CD4-positive, alpha-beta T cell (primary cell): Measurements from ENCODE around the gene KRT8. TPM values are rescaled to one million over a fixed set of nuclear protein-coding genes. Genes with fewer than 3 reads are reported as not detected.

ENCODE experiments used
- ATAC-seq: fragments of 200-7000 bp; cut with Tn5 transposase; one replicate; pipeline ENCODE4 v1.10.0; 2022; ENCODE audit warnings: mild to moderate bottlenecking; ENCODE audit not compliant: poor library complexity
- CTCF ChIA-PET: fragments of 350-600 bp; sonication (Branson Sonifier 250); formaldehyde crosslinking; loops from one replicate; lab custom pipeline; 2021; ENCODE audit warnings: antibody characterized with exemption, inconsistent platforms; lab: Charles Lee
- POLR2A ChIA-PET: fragments of 350-600 bp; sonication (Branson Sonifier 250); formaldehyde crosslinking; loops from one replicate; lab custom pipeline; 2021; ENCODE audit warnings: antibody characterized with exemption, inconsistent platforms; lab: Charles Lee
- DNase-seq, 14 experiments: peaks; one replicate each; pipeline ENCODE4 v3.0.0-alpha.2; 2013 to 2020; ENCODE audit warnings: mixed read lengths in 2 of 14
- H3K27ac ChIP-seq, 2 donors: one replicate each; pipeline versions ENCODE4 v1.5.1 to v1.7.0; 2013; ENCODE audit warnings: low read length in 2 of 2, low read depth in 1 of 2, mild to moderate bottlenecking in 1 of 2
- H3K27me3 ChIP-seq, 2 experiments: 1 replicate in 1 of 2; 2 replicates in 1 of 2; pipeline versions ENCODE4 v1.6.1 to v1.7.0; 2013; ENCODE audit warnings: low read length in 2 of 2, control low read depth in 1 of 2, mild to moderate bottlenecking in 1 of 2, moderate library complexity in 1 of 2; ENCODE audit not compliant: insufficient read depth in 2 of 2, control insufficient read depth in 1 of 2
- H3K36me3 ChIP-seq: one replicate; pipeline ENCODE4 v1.6.1; 2013; ENCODE audit warnings: low read length, control low read depth; ENCODE audit not compliant: insufficient read depth
- H3K4me1 ChIP-seq: one replicate; pipeline ENCODE4 v1.6.1; 2013; ENCODE audit warnings: low read length, control low read depth; ENCODE audit not compliant: insufficient read depth
- H3K4me3 ChIP-seq: one replicate; pipeline ENCODE4 v1.5.1; 2013; ENCODE audit warnings: mild to moderate bottlenecking, low read length, moderate library complexity
- H3K9me3 ChIP-seq, 2 experiments: 1 replicate in 1 of 2; 2 replicates in 1 of 2; pipeline versions ENCODE4 v1.6.1 to v1.7.0; 2013; ENCODE audit warnings: low read length in 2 of 2, mild to moderate bottlenecking in 2 of 2, control low read depth in 1 of 2, moderate library complexity in 1 of 2; ENCODE audit not compliant: control insufficient read depth in 1 of 2, insufficient read depth in 1 of 2
- H3K27ac Mint-ChIP-seq: one replicate; pipeline ENCODE4 v1.8.0; 2020; ENCODE audit warnings: mixed read lengths
- H3K27me3 Mint-ChIP-seq: one replicate; pipeline ENCODE4 v1.8.0; 2021; ENCODE audit warnings: mixed read lengths
- H3K36me3 Mint-ChIP-seq: one replicate; pipeline ENCODE4 v1.8.0; 2021; ENCODE audit warnings: low read depth, mixed read lengths
- H3K4me1 Mint-ChIP-seq: one replicate; pipeline ENCODE4 v1.8.0; 2021; ENCODE audit warnings: low read depth, mixed read lengths
- H3K4me3 Mint-ChIP-seq: one replicate; pipeline ENCODE4 v1.8.0; 2020; ENCODE audit warnings: mild to moderate bottlenecking, mixed read lengths
- H3K9me3 Mint-ChIP-seq: one replicate; pipeline ENCODE4 v1.8.0; 2020; ENCODE audit warnings: mixed read lengths
- intact Hi-C, 2 experiments: fragments of 100-400 bp; cut with DNase I in 1 of 2; cut with micrococcal nuclease in 1 of 2; formaldehyde crosslinking; loops; one replicate each; pipeline versions ENCODE4 v1.15.1 to v1.9.0; 2023 to 2025; cut with DNase I, micrococcal nuclease
- total RNA-seq, 174 experiments: library from RNA in 2 of 174; stranded (reverse) in 2 of 174; gene quantifications; one replicate each; pipeline ENCODE4 v1.2.3 and lab custom pipeline; 2021 to 2026
- TF ChIP-seq, protein P1 (sequence below): fragments of 200-600 bp; IDR thresholded peaks from one replicate; pipeline ENCODE4 v1.8.0; 2022; ENCODE audit warnings: antibody characterized with exemption, mild to moderate bottlenecking

Gene KRT8
- total RNA-seq, 2 experiments from 2014 or later, result 0.63 to 0.89 TPM

DNA sequence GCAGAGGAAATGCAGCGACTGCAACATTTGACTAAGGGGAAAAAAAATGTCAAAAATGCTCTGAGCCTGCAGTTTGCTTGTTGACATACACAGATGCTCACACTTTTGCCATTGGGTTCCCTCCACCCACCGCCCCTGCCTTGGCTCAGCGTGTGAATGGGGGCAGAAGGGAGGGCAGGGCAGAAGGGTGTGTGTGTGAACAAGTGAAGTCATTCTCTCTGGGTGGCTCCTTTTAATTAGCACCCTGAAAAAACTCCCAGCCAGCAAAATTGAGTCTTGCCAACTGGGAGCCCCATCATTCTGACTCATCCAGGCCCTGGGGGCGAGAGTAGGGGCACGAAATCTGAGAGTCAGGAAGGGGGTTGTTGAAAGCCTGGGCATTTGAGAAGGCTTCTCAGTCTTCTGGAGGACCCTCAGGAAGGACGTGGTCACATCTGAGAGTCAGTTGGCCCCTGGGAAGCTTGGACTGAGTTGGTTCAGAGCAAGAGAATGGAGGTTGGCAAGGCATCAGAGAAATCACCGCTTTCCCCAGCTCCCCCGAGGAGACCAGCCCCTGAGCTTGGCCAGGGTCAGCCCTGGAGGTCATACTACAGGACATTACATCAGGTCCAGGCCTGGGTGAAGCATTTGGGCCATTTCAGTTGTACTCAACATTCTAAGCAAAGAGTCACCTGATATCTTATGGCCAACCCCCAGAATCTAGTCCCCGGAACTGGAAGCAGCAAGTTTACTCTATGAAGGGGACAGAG lies 33.4 kb downstream of the KRT8 start:
- ATAC-seq (no peak), DNase-seq (peak in 3 of 14 experiments; percentile 29 to 55 (median 42))
- Mint-ChIP-seq H3K27ac (no peak overlapping the region), H3K4me3 (no peak overlapping the region), H3K9me3 (no peaks in the 10 kb centered on the region), H3K36me3 (no peaks in the 10 kb centered on the region), H3K27me3 (peaks cover 10% of the 10 kb centered on the region), H3K4me1 (peaks cover 50% of the 10 kb centered on the region)
- CTCF ChIA-PET, result interaction anchor here (1.1 to 1.7 kb wide), 3 partner anchors 8 to 285 kb away, joined by 4 to 16 read pairs (median 13); no protein-coding TSS in a partner anchor
- Histone ChIP-seq H3K27ac (no peak overlapping the region), H3K4me3 (no peak overlapping the region), H3K36me3 (no peaks in the 10 kb centered on the region), H3K9me3 (no peaks in the 10 kb centered on the region), H3K4me1 (peaks cover 39% of the 10 kb centered on the region), H3K27me3 (peaks cover 0 to 9% of the 10 kb centered on the region in 2 experiments)
- intact Hi-C loops, result loop anchor here in 1 of 2 experiments (10.0 kb wide), 1 partner anchor 187 kb away; the partner anchor contains the start of gene KRT1
- TF ChIP-seq, protein P1, sequence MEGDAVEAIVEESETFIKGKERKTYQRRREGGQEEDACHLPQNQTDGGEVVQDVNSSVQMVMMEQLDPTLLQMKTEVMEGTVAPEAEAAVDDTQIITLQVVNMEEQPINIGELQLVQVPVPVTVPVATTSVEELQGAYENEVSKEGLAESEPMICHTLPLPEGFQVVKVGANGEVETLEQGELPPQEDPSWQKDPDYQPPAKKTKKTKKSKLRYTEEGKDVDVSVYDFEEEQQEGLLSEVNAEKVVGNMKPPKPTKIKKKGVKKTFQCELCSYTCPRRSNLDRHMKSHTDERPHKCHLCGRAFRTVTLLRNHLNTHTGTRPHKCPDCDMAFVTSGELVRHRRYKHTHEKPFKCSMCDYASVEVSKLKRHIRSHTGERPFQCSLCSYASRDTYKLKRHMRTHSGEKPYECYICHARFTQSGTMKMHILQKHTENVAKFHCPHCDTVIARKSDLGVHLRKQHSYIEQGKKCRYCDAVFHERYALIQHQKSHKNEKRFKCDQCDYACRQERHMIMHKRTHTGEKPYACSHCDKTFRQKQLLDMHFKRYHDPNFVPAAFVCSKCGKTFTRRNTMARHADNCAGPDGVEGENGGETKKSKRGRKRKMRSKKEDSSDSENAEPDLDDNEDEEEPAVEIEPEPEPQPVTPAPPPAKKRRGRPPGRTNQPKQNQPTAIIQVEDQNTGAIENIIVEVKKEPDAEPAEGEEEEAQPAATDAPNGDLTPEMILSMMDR, result no peak
- POLR2A ChIA-PET, result interaction anchor here (1.1 to 1.3 kb wide), 3 partner anchors 8 to 286 kb away, joined by 4 to 6 read pairs (median 4); no protein-coding TSS in a partner anchor

DNA sequence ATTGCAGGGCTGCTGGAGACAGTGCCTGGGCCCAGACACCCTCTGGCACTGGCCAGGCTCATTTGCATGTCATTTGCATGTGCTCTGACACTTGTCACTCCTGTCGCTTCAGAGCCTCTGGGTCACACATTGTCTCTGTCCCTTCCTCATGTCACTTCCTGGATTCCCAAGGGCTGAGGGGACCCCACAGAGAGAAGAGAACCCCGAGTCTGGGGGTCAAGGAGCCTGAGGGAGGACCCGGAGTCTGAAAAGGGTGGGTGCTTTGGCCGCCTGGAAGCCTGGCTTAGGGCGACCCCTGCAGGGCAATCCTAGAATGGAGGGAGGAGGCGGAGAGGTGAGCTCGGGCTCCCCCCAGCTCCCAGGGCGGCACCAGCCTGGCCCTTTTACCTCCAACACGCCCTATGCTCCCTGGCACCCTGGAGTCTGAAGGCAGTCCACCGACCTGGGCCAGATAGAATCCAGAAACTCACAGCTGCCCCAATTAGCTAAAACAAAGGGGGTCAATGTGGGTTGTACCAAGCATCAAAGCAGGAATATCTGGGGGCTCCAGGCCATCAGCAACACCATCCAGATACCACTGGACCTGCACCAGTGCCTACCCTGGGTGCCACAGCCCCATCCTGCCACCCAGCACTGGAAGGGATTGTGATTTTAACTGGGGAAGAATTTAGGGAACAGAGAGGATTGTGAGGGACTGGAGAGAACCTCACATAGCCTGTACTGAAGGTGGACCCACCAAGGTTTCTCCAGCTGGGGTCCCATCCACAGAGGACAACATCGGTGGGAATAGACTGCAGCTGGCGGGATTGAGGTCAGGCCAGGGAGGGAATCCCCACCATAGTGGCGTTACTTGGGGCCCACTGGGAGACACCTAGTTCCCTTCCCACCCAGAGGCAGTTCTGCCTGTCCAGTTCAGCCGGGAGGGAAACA lies 34.2 kb downstream of the KRT8 start:
- Mint-ChIP-seq H3K27ac (peak overlapping the region; percentile 33), H3K9me3 (no peaks in the 10 kb centered on the region), H3K27me3 (peaks cover 10% of the 10 kb centered on the region), H3K36me3 (no peaks in the 10 kb centered on the region), H3K4me3 (no peak overlapping the region), H3K4me1 (peaks cover 50% of the 10 kb centered on the region)
- intact Hi-C loops, result loop anchor here (1.0 to 10.0 kb wide), 3 partner anchors 186 to 287 kb away; partner anchors contain the start of gene KRT1 (in 1 of the 2)
- H3K27me3 ChIP-seq, result peaks cover 0 to 9% of the 10 kb centered on the region in 2 experiments
- DNase-seq (peak; percentile 70 to 85 (median 78)), ATAC-seq (peak; percentile 69)
- no peaks in the 10 kb centered on the region for H3K9me3 ChIP-seq
- TF ChIP-seq, protein P1, result peak; percentile 71
- H3K4me3 ChIP-seq, result no peak overlapping the region
- H3K4me1 ChIP-seq, result peaks cover 39% of the 10 kb centered on the region
- POLR2A ChIA-PET, result interaction anchor here (0.6 to 1.3 kb wide), 6 partner anchors 9 to 291 kb away, joined by 3 to 6 read pairs (median 4); no protein-coding TSS in a partner anchor
- no peak overlapping the region for H3K27ac ChIP-seq
- CTCF ChIA-PET, result interaction anchor here (0.6 to 1.8 kb wide), 11 partner anchors 9 to 717 kb away, joined by 3 to 16 read pairs (median 4); no protein-coding TSS in a partner anchor
- H3K36me3 ChIP-seq, result no peaks in the 10 kb centered on the region

DNA sequence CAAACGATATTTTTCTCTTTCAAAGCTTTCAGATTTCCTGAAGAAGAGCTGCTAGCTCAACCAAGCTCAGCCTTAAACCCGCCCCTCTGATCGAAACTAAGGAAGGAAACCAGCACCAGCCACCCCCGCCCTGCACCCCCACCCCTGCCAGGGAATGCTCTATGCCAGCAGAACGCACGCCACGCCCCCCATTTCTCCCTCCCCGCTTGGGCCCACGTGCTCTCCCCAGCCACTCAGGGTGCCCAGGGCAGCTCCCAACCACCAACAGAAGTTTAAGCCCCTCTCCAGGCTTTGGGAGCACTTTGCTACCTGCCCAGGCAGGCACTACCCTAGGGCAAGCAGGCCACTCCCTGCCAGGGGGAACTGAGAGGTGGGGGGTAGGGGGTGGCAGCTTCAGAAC lies 37.2 kb downstream of the KRT8 start:
- Histone ChIP-seq H3K27me3 (no peaks in the 10 kb centered on the region), H3K4me3 (no peak overlapping the region), H3K27ac (no peak overlapping the region), H3K9me3 (no peaks in the 10 kb centered on the region), H3K4me1 (peaks cover 23% of the 10 kb centered on the region), H3K36me3 (no peaks in the 10 kb centered on the region)
- Mint-ChIP-seq H3K9me3 (no peaks in the 10 kb centered on the region), H3K36me3 (no peaks in the 10 kb centered on the region), H3K4me1 (peaks cover 33% of the 10 kb centered on the region), H3K4me3 (peak overlapping the region; percentile 45), H3K27ac (peak overlapping the region; percentile 80), H3K27me3 (no peaks in the 10 kb centered on the region)
- peak in 12 of 14 experiments; percentile 24 to 75 (median 52) for DNase-seq
- POLR2A ChIA-PET, result interaction anchor here (1.0 to 2.3 kb wide), 4 partner anchors 258 to 843 kb away, joined by 4 to 7 read pairs (median 4); no protein-coding TSS in a partner anchor
- intact Hi-C loops, result no loop called here
- CTCF ChIA-PET, result interaction anchor here (1.2 to 2.4 kb wide), 2 partner anchors 12 to 17 kb away, joined by 3 to 8 read pairs; no protein-coding TSS in a partner anchor
- ATAC-seq, result peak; percentile 61
- TF ChIP-seq, protein P1, result no peak
